ENCODE measurements around the gene CLEC4D.

The CLEC4D gene

GRCh38 chr12:8544295-8544694 lies 31.0 kb downstream of the CLEC4D start:
- Histone ChIP-seq H3K4me1 (ENCODE audit: control insufficient read depth, low read length) (peaks cover 17% of the 10 kb centered on the region), H3K27me3 (ENCODE audit: control insufficient read depth, low read length) (peaks cover 8% of the 10 kb centered on the region; the same call in 1 of the 2 replicates), H3K4me3 (ENCODE audit: low read length) (no peak overlapping the region), H3K36me3 (ENCODE audit: control insufficient read depth, low read length) (no peaks in the 10 kb centered on the region), H3K4me2 (ENCODE audit: low read length) (peak overlapping the region; percentile 34), H3K27ac (ENCODE audit: low read depth, low read length) (no peak overlapping the region), H4K20me1 (ENCODE audit: control insufficient read depth, insufficient read depth, low read depth, low read length) (no peaks in the 10 kb centered on the region), H3K79me2 (ENCODE audit: control insufficient read depth, low read length) (no peaks in the 10 kb centered on the region), H3K9me2 (replicated peaks; ENCODE audit: control insufficient read depth, low read length) (no peaks in the 10 kb centered on the region), H3F3A (ENCODE audit: control insufficient read depth, insufficient read depth) (no peaks in the 10 kb centered on the region), H3K9me3 (ENCODE audit: control insufficient read depth, insufficient read depth, low read length) (no peaks in the 10 kb centered on the region)
- peak; percentile 82 for TF ChIP-seq CTCF (IDR thresholded peaks at IDR 0.05; ENCODE audit: low read depth, low read length, poor library complexity, severe bottlenecking)
- no peak for TF ChIP-seq EZH2phosphoT487 (IDR thresholded peaks at IDR 0.05; ENCODE audit: borderline replicate concordance, low read length)

- Histone ChIP-seq H3K79me2 (ENCODE audit: control insufficient read depth, low read length) (no peaks in the 10 kb centered on the region), H3K9me3 (ENCODE audit: control insufficient read depth, insufficient read depth, low read length) (no peaks in the 10 kb centered on the region), H3K4me3 (ENCODE audit: low read length) (no peak overlapping the region), H3K4me1 (ENCODE audit: control insufficient read depth, low read length) (peaks cover 20% of the 10 kb centered on the region), H3K4me2 (ENCODE audit: low read length) (no peak overlapping the region), H3K27ac (ENCODE audit: low read depth, low read length) (no peak overlapping the region), H3K36me3 (ENCODE audit: control insufficient read depth, low read length) (no peaks in the 10 kb centered on the region), H3K27me3 (ENCODE audit: control insufficient read depth, low read length) (no peaks in the 10 kb centered on the region), H4K20me1 (ENCODE audit: control insufficient read depth, insufficient read depth, low read depth, low read length) (no peaks in the 10 kb centered on the region), H3F3A (ENCODE audit: control insufficient read depth, insufficient read depth) (no peaks in the 10 kb centered on the region), H3K9me2 (replicated peaks; ENCODE audit: control insufficient read depth, low read length) (no peaks in the 10 kb centered on the region)
- no peak for TF ChIP-seq CTCF (IDR thresholded peaks at IDR 0.05; ENCODE audit: low read depth, low read length, poor library complexity, severe bottlenecking)
- no peak for TF ChIP-seq EZH2phosphoT487 (IDR thresholded peaks at IDR 0.05; ENCODE audit: borderline replicate concordance, low read length)
Observed at GRCh38 chr12:8546591-8546990, 33.3 kb downstream of the CLEC4D start.

- Histone ChIP-seq H3K27me3 (ENCODE audit: control insufficient read depth, low read length) (no peaks in the 10 kb centered on the region), H3K9me2 (replicated peaks; ENCODE audit: control insufficient read depth, low read length) (no peaks in the 10 kb centered on the region), H3K36me3 (ENCODE audit: control insufficient read depth, low read length) (no peaks in the 10 kb centered on the region), H3F3A (ENCODE audit: control insufficient read depth, insufficient read depth) (no peaks in the 10 kb centered on the region), H3K9me3 (ENCODE audit: control insufficient read depth, insufficient read depth, low read length) (no peaks in the 10 kb centered on the region), H3K4me1 (ENCODE audit: control insufficient read depth, low read length) (peaks cover 16% of the 10 kb centered on the region), H3K4me3 (ENCODE audit: low read length) (no peak overlapping the region), H4K20me1 (ENCODE audit: control insufficient read depth, insufficient read depth, low read depth, low read length) (no peaks in the 10 kb centered on the region), H3K79me2 (ENCODE audit: control insufficient read depth, low read length) (no peaks in the 10 kb centered on the region), H3K4me2 (ENCODE audit: low read length) (no peak overlapping the region), H3K27ac (ENCODE audit: low read depth, low read length) (no peak overlapping the region)
- no peak for TF ChIP-seq EZH2phosphoT487 (IDR thresholded peaks at IDR 0.05; ENCODE audit: borderline replicate concordance, low read length)
- no peak for TF ChIP-seq CTCF (IDR thresholded peaks at IDR 0.05; ENCODE audit: low read depth, low read length, poor library complexity, severe bottlenecking)
Observed at GRCh38 chr12:8547645-8548044, 34.3 kb downstream of the CLEC4D start.

GRCh38 chr12:8548192-8548591 lies 34.9 kb downstream of the CLEC4D start:
- Histone ChIP-seq H3K9me2 (replicated peaks; ENCODE audit: control insufficient read depth, low read length) (no peaks in the 10 kb centered on the region), H3K4me3 (ENCODE audit: low read length) (no peak overlapping the region), H3K27me3 (ENCODE audit: control insufficient read depth, low read length) (no peaks in the 10 kb centered on the region), H3K4me1 (ENCODE audit: control insufficient read depth, low read length) (peaks cover 16% of the 10 kb centered on the region), H3K36me3 (ENCODE audit: control insufficient read depth, low read length) (no peaks in the 10 kb centered on the region), H3K79me2 (ENCODE audit: control insufficient read depth, low read length) (no peaks in the 10 kb centered on the region), H3K27ac (ENCODE audit: low read depth, low read length) (no peak overlapping the region), H3K4me2 (ENCODE audit: low read length) (no peak overlapping the region), H4K20me1 (ENCODE audit: control insufficient read depth, insufficient read depth, low read depth, low read length) (no peaks in the 10 kb centered on the region), H3F3A (ENCODE audit: control insufficient read depth, insufficient read depth) (no peaks in the 10 kb centered on the region), H3K9me3 (ENCODE audit: control insufficient read depth, insufficient read depth, low read length) (no peaks in the 10 kb centered on the region)
- TF ChIP-seq EZH2phosphoT487 (IDR thresholded peaks at IDR 0.05; ENCODE audit: borderline replicate concordance, low read length) (no peak), CTCF (IDR thresholded peaks at IDR 0.05; ENCODE audit: low read depth, low read length, poor library complexity, severe bottlenecking) (no peak)
